Activated CD4-positive, alpha-beta T cell treated with anti-CD3 and anti-CD28 coated beads, Interleukin-2, amount 10 ng/mL, durations not matched to agents 7 days and 5 days (primary cell): ENCODE data around the gene IL20. TPM values are rescaled to one million over a fixed set of nuclear protein-coding genes. Genes with fewer than 3 reads are reported as not detected.
"Not testable (repeated sequence)": the region's sequence is repeated elsewhere in the genome, so short reads cannot be mapped to it uniquely, and the experiment has no call there.

Source experiments
- CTCF ChIA-PET: fragments of 350-600 bp; sonication (Branson Sonifier 250); formaldehyde crosslinking; loops from one replicate; lab custom pipeline; 2021; ENCODE audit warnings: antibody characterized with exemption; lab: Charles Lee
- POLR2A ChIA-PET: fragments of 350-600 bp; sonication (Branson Sonifier 250); formaldehyde crosslinking; loops from one replicate; lab custom pipeline; 2021; ENCODE audit warnings: antibody characterized with exemption; lab: Charles Lee
- DNase-seq: peaks from one replicate; pipeline ENCODE4 v3.0.0-alpha.2; 2020
- H3K27ac Mint-ChIP-seq: one replicate; pipeline ENCODE4 v1.8.0; 2021; ENCODE audit warnings: mild to moderate bottlenecking, moderate library complexity, mixed read lengths
- H3K27me3 Mint-ChIP-seq: one replicate; pipeline ENCODE4 v1.8.0; 2021; ENCODE audit warnings: mixed read lengths
- H3K36me3 Mint-ChIP-seq: one replicate; pipeline ENCODE4 v1.8.0; 2021; ENCODE audit warnings: low read depth, mixed read lengths
- H3K4me1 Mint-ChIP-seq: one replicate; pipeline ENCODE4 v1.8.0; 2021; ENCODE audit warnings: mixed read lengths
- H3K4me3 Mint-ChIP-seq: one replicate; pipeline ENCODE4 v1.8.0; 2021; ENCODE audit warnings: mild to moderate bottlenecking, moderate library complexity, mixed read lengths
- H3K9me3 Mint-ChIP-seq: one replicate; pipeline ENCODE4 v1.8.0; 2021; ENCODE audit warnings: mixed read lengths
- total RNA-seq, 2 experiments: library from RNA; stranded (reverse); gene quantifications; one replicate each; pipeline ENCODE4 v1.2.3, GENCODE V29; 2021

The IL20 gene
- total RNA-seq, 2 experiments from 2014 or later: not detected

DNA sequence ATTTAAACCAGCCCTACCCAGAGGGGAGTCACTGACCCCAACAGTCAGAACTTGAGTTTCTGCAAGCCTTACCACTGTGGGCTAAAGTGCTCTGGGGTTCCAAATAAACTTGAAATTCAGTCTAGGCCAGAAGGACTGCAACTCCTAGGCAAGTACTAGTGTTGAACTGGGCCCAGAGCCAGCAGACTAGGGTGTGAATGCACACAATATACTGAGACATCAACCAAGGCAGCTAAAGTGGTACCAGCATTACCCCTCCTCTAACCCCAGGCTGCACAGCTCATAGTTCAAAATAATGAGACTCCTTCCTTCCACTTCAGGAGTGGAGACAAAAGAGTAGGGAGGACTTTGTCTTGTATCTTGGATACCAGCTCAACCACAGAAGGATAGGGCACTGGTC lies 18.9 kb upstream of the IL20 start:
- H3K27me3 Mint-ChIP-seq: peaks cover 27% of the 10 kb centered on the region
- no peak overlapping the region for H3K27ac Mint-ChIP-seq
- ChIA-PET CTCF (interaction anchor here (1.4 to 2.8 kb wide), 7 partner anchors 9 to 136 kb away, joined by 3 to 9 read pairs (median 5); no protein-coding TSS in a partner anchor), POLR2A (interaction anchor here (0.6 kb wide), 1 partner anchor 99 kb away, joined by 5 read pairs; no protein-coding TSS in a partner anchor)
- H3K4me1 Mint-ChIP-seq: no peaks in the 10 kb centered on the region
- DNase-seq: no peak
- H3K36me3 Mint-ChIP-seq: peaks cover 2% of the 10 kb centered on the region
- H3K9me3 Mint-ChIP-seq: no peaks in the 10 kb centered on the region
- H3K4me3 Mint-ChIP-seq: no peak overlapping the region

DNA sequence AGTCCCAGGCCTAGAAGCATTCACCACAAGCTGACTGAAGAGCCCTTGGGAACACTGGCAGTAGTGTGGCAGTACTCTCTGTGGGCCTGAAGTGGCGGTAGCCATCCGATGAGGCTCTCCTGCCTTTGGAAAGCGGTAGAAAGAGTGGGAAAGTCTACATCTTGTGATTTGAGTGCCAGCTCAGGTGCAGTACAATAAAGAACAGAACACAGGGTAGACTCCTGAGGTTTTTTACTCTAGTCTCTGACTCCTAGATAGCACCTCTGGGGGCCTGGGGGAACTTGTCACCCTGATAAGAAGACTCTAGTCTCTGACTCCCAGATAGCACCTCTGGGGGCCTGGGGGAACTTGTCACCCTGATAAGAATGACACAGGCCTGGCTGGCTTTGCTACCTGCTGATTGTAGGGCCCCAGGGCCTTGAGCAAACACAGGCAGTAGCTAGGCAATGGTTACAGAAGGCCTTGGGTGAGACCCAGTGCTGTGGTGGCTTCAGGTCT lies 18.0 kb upstream of the IL20 start:
- H3K4me1 Mint-ChIP-seq: no peaks in the 10 kb centered on the region
- peaks cover 5% of the 10 kb centered on the region for H3K36me3 Mint-ChIP-seq
- no peak overlapping the region for H3K4me3 Mint-ChIP-seq
- POLR2A ChIA-PET: no interaction called here
- H3K27ac Mint-ChIP-seq: no peak overlapping the region
- CTCF ChIA-PET: interaction anchor here (0.6 to 1.8 kb wide), 9 partner anchors 9 to 238 kb away, joined by 3 to 9 read pairs (median 4); partner anchors contain the start of gene IL20
- H3K27me3 Mint-ChIP-seq: peaks cover 34% of the 10 kb centered on the region
- no peak for DNase-seq
- no peaks in the 10 kb centered on the region for H3K9me3 Mint-ChIP-seq

DNA sequence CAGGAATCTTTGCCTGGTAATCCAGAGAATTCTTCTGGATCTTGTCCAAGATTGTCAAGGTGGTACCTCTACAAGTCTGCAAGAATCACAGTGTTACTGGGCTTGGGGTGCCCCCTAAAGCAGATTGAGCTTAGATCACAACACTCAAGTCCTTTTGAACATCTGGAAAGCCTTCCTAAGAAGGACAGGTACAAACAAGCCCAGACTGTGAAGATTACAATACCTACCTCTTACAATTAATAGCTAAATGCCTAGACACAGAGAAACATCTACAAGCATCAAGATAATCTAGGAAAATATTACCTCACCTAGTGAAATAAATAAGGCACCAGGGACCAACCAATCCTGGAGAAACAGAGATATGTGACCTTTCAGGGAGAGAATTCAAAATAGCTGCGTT lies 17.5 kb upstream of the IL20 start:
- Mint-ChIP-seq H3K4me1 (no peaks in the 10 kb centered on the region), H3K27ac (no peak overlapping the region), H3K27me3 (peaks cover 40% of the 10 kb centered on the region), H3K36me3 (peaks cover 5% of the 10 kb centered on the region), H3K9me3 (peaks cover 5% of the 10 kb centered on the region), H3K4me3 (no peak overlapping the region)
- POLR2A ChIA-PET: interaction anchor here (0.6 kb wide), 1 partner anchor 31 kb away, joined by 3 read pairs; no protein-coding TSS in a partner anchor
- CTCF ChIA-PET: interaction anchor here (0.9 to 1.8 kb wide), 6 partner anchors 9 to 64 kb away, joined by 3 to 9 read pairs (median 4); partner anchors contain the start of gene IL20
- DNase-seq: no peak

DNA sequence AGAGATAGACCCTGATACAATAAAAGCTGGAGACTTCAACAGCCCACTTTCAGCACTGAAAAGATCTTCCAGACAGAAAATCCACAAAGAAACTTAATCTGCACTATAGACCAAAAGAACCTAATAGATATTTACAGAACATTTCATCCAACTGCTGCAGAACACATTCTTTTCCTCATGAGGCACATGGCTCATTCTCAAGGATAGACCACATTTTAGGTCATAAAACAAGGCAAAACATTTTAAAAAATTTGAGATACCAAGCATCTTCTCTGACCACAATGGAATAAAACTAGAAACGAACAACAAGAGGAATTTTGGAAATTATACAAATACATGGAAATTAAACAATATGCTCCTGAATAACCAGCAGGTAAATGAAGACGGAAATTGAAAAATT lies 15.0 kb upstream of the IL20 start:
- H3K36me3 Mint-ChIP-seq: peaks cover 5% of the 10 kb centered on the region
- CTCF ChIA-PET: no interaction called here

DNA sequence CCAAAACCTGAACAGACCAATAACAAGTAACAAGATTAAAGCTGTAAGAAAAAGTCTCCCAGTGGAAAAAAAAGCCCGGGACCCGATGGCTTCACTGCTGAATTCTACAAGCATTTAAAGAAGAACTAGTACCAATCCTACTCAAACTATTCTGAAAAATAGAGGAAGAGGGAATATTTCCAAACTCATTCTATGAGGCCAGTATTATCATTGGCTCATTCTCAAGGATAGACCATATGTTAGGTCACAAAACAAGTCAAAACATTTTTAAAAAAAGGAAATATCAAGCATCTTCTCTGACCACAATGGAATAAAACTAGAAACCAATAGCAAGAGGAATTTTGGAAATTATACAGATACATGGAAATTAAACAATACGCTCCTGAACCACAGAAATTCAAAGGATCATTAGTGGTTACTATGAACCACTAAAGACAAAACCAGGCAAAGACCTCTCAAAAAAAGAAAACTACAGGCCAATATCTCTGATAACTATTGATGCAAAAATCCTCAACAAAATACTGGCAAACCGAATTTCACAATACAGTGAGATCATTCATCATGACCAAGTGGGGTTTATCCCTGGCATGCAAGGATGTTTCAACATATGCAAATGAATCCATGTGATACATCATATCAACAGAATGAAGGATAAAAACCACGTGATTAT lies 13.9 kb upstream of the IL20 start:
- peaks cover 2% of the 10 kb centered on the region for H3K4me1 Mint-ChIP-seq
- peaks cover 44% of the 10 kb centered on the region for H3K27me3 Mint-ChIP-seq
- no peak overlapping the region for H3K27ac Mint-ChIP-seq
- peaks cover 12% of the 10 kb centered on the region for H3K9me3 Mint-ChIP-seq
- ChIA-PET CTCF (no interaction called here), POLR2A (no interaction called here)
- no peak for DNase-seq
- H3K4me3 Mint-ChIP-seq: no peak overlapping the region
- H3K36me3 Mint-ChIP-seq: peaks cover 5% of the 10 kb centered on the region

More for the DNA sequence above, 15.0 kb upstream of the IL20 start:
- POLR2A ChIA-PET: interaction anchor here (0.6 kb wide), 1 partner anchor 58 kb away, joined by 6 read pairs; no protein-coding TSS in a partner anchor
- Mint-ChIP-seq H3K9me3 (peaks cover 12% of the 10 kb centered on the region), H3K4me3 (no peak overlapping the region), H3K27me3 (peaks cover 44% of the 10 kb centered on the region), H3K4me1 (no peaks in the 10 kb centered on the region), H3K27ac (no peak overlapping the region)
- no peak for DNase-seq

DNA sequence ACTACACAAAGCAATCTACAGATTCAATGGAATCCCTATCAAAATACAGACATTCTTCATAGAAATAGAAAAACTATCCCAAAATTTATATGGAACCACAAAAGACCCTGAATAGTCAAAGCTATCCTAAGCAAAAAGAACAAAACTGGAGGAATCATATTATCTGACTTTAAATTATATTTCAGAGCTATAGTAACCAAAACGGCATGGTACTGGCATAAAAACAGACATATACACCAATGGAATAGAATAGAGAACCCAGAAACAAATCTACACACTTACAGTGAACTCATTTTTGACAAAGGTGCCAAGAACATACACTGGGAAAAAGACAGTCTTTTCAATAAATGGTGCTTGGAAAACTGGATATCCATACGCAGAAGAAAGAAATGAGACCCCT lies 12.8 kb upstream of the IL20 start:
- H3K36me3 Mint-ChIP-seq, DNase-seq, H3K4me1 Mint-ChIP-seq, POLR2A ChIA-PET, H3K4me3 Mint-ChIP-seq, H3K27ac Mint-ChIP-seq: not testable (repeated sequence)
- H3K9me3 Mint-ChIP-seq: peaks cover 12% of the 10 kb centered on the region
- peaks cover 44% of the 10 kb centered on the region for H3K27me3 Mint-ChIP-seq
- CTCF ChIA-PET: interaction anchor here (1.3 to 1.5 kb wide), 2 partner anchors 12 to 64 kb away, joined by 3 read pairs; no protein-coding TSS in a partner anchor

DNA sequence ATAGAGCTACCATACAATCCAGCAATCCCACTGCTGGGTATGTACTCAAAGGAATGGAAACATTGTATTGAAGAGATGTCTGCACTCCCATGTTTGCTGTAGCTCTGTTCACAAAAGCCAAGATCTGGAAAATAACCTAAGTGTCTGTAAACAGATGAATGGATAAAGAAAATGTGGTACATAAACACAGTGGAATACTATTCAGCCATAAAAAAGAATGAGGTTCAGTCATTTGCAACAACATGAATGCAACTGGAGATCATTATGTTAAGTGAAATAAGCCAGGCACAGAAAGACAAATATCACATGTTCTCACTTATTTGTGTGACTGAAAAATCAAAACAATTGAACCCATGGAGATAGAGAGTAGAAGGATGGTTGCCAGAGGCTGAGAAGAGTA lies 11.7 kb upstream of the IL20 start:
- H3K36me3 Mint-ChIP-seq, H3K27ac Mint-ChIP-seq, H3K4me3 Mint-ChIP-seq, H3K4me1 Mint-ChIP-seq, POLR2A ChIA-PET, DNase-seq: not testable (repeated sequence)
- CTCF ChIA-PET: interaction anchor here (1.3 to 1.5 kb wide), 3 partner anchors 13 to 69 kb away, joined by 3 read pairs; no protein-coding TSS in a partner anchor
- Mint-ChIP-seq H3K9me3 (peaks cover 12% of the 10 kb centered on the region), H3K27me3 (peaks cover 41% of the 10 kb centered on the region)

DNA sequence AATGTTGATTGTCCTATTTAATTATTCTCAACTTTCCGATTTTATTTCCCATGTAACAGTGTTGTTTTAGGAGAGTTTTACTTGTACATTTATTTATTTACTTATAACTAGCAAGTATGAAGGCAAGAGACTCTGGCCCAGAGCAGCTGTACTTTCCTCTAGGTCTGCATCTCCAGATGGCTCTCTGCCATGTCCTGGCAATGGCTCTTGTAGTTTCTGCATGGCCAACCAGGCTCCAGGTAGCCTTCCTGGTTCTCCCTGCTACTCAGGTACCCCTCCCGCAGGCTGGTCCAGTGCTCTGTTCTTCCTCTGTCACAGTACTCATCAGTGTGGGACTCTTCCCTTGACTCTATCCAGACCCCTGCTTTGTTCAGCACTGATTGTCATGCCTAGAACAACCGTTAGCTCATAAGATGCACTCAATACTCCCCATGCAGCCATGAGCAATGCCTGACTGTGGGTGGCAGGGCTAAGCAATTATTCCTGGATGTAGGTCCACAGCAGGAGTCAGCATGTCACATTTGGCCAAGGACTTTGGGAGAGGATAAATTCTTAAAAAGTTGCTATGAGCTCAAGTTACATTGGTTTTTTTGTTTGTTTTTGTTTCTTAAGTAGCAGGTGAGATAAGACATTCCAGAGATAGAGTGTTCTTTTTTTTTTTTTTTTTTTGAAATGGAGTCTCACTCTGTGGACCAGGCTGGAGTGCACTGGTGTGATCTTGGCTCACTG lies 10.9 kb upstream of the IL20 start:
- Mint-ChIP-seq H3K36me3 (peaks cover 8% of the 10 kb centered on the region), H3K9me3 (peaks cover 15% of the 10 kb centered on the region), H3K27ac (no peak overlapping the region), H3K4me1 (peaks cover 13% of the 10 kb centered on the region), H3K4me3 (no peak overlapping the region), H3K27me3 (peaks cover 35% of the 10 kb centered on the region)
- ChIA-PET POLR2A (no interaction called here), CTCF (interaction anchor here (0.6 to 1.6 kb wide), 6 partner anchors 11 to 69 kb away, joined by 3 to 4 read pairs (median 3); no protein-coding TSS in a partner anchor)
- no peak for DNase-seq

DNA sequence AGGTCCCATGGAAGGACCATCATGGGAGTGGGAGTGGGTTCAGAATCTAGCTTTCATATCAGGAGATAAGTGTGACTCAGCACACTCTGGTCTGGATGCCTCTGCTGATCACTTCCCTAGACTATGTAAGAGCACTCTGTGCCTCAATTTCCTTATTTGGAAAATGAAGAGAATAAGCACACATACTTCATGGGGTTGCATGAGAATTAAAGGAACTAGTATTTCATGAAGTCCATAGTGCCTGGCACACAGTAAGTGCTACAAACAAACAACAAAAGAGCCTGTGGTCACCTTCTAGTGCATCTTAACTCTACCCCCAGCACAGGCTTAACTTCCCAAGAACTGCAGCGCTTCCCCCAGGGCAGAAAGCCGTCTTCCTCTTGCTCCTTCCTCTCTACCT lies 9.6 kb upstream of the IL20 start:
- no peak overlapping the region for H3K27ac Mint-ChIP-seq
- no peak overlapping the region for H3K4me3 Mint-ChIP-seq
- no peak for DNase-seq
- H3K9me3 Mint-ChIP-seq: peaks cover 15% of the 10 kb centered on the region
- H3K36me3 Mint-ChIP-seq: peaks cover 6% of the 10 kb centered on the region
- peaks cover 15% of the 10 kb centered on the region for H3K4me1 Mint-ChIP-seq
- POLR2A ChIA-PET: no interaction called here
- H3K27me3 Mint-ChIP-seq: peaks cover 23% of the 10 kb centered on the region
- CTCF ChIA-PET: interaction anchor here (0.9 to 1.8 kb wide), 7 partner anchors 9 to 61 kb away, joined by 3 to 5 read pairs (median 3); no protein-coding TSS in a partner anchor

DNA sequence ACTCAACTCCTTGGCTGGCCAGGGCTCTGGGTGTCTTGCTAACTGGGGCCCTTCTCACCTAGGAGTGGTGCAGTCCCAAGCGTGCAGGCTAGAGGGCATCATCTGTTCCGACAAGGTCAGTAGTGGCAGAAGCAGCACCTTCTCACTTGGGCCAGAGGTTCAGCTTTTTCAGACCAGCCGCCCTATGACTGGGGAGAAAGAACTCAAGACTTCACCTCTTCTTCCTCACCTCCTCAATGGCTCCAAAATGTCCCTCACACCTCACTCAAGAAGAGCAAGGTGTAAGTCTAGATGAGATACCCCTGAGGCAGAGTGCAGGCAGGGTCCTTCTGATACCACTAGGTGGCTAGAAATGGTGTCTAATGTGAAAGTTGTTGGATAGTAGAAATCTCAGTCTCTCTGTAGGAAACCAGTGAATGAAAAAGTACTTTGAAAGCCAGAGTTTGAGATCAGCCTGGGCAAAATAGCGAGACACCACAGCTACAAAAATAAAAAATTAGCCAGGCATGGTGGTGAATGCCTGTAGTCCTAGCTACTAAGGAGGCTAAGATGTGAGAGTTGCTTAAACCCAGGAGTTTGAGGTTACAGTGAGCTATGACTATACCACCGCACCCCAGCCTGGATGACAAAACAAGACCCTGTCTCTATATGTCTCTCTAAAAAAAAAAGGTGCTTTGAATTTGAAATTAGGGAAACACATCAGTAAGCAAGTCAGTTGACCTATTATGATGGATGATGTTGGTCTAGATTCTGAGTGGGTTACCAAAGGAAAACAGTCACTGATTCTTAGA lies 8.6 kb upstream of the IL20 start:
- DNase-seq: no peak
- Mint-ChIP-seq H3K4me3 (no peak overlapping the region), H3K36me3 (peaks cover 6% of the 10 kb centered on the region), H3K27ac (no peak overlapping the region), H3K4me1 (peaks cover 15% of the 10 kb centered on the region), H3K27me3 (peaks cover 21% of the 10 kb centered on the region), H3K9me3 (peaks cover 15% of the 10 kb centered on the region)
- ChIA-PET CTCF (interaction anchor here (0.9 to 1.8 kb wide), 7 partner anchors 10 to 60 kb away, joined by 3 to 5 read pairs (median 3); no protein-coding TSS in a partner anchor), POLR2A (no interaction called here)

DNA sequence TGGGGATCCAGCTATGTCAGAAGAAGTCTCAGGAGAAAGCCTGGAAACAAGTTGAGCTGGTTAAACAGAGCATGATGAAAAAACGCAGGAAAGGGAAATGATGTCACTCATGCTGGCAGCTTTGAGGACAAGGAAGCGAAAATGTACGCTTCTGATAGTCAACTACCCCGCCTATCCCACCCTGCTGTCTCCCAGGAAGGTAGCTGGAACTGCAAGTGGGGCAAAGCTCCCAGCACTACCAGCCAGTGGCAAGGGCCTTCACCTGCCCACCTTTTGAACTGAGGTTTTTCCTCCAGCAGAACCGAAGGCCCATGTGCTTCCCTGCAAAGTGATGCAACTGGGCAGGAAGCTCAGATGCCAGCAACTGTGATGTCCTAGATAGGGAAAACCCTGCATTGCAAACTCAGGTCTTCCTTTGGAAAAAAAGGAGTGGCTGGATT lies 6.3 kb upstream of the IL20 start:
- H3K27ac Mint-ChIP-seq: peak overlapping the region; percentile 73
- H3K36me3 Mint-ChIP-seq: peaks cover 3% of the 10 kb centered on the region
- CTCF ChIA-PET: interaction anchor here (1.0 to 1.7 kb wide), 6 partner anchors 9 to 124 kb away, joined by 3 to 6 read pairs (median 3); no protein-coding TSS in a partner anchor
- H3K4me1 Mint-ChIP-seq: peaks cover 15% of the 10 kb centered on the region
- H3K9me3 Mint-ChIP-seq: peaks cover 5% of the 10 kb centered on the region
- peaks cover 16% of the 10 kb centered on the region for H3K27me3 Mint-ChIP-seq
- POLR2A ChIA-PET: no interaction called here
- DNase-seq: no peak
- H3K4me3 Mint-ChIP-seq: no peak overlapping the region

DNA sequence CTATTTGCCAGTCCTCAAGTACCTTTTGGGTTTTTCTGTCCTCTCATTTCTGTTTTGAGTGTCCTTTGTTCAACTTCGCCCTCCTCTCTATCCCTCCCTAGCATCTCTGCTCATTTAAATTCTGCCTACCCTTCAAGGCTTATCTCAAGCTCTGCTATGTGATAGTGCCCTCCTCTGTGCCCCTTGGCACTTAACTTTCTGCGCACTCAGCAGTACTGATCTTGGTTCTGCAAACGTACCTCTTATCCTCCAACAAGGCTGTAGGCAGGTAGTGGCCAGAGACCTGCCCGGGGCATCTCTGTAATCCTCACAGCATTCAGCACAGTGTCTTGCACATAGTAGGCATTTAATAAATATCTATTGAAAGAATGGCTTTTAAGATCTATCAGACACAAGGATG lies 5.3 kb upstream of the IL20 start:
- H3K4me1 Mint-ChIP-seq: peaks cover 18% of the 10 kb centered on the region

More for the DNA sequence above, 5.3 kb upstream of the IL20 start:
- no peak overlapping the region for H3K4me3 Mint-ChIP-seq
- CTCF ChIA-PET: interaction anchor here (1.2 to 1.7 kb wide), 4 partner anchors 8 to 52 kb away, joined by 3 to 6 read pairs (median 3); no protein-coding TSS in a partner anchor
- peaks cover 16% of the 10 kb centered on the region for H3K27me3 Mint-ChIP-seq
- H3K36me3 Mint-ChIP-seq: peaks cover 3% of the 10 kb centered on the region
- no peak for DNase-seq
- POLR2A ChIA-PET: no interaction called here
- H3K9me3 Mint-ChIP-seq: peaks cover 2% of the 10 kb centered on the region
- no peak overlapping the region for H3K27ac Mint-ChIP-seq
